ENCODE measurements around the gene GRPEL2.

GRPEL2 gene

DNA sequence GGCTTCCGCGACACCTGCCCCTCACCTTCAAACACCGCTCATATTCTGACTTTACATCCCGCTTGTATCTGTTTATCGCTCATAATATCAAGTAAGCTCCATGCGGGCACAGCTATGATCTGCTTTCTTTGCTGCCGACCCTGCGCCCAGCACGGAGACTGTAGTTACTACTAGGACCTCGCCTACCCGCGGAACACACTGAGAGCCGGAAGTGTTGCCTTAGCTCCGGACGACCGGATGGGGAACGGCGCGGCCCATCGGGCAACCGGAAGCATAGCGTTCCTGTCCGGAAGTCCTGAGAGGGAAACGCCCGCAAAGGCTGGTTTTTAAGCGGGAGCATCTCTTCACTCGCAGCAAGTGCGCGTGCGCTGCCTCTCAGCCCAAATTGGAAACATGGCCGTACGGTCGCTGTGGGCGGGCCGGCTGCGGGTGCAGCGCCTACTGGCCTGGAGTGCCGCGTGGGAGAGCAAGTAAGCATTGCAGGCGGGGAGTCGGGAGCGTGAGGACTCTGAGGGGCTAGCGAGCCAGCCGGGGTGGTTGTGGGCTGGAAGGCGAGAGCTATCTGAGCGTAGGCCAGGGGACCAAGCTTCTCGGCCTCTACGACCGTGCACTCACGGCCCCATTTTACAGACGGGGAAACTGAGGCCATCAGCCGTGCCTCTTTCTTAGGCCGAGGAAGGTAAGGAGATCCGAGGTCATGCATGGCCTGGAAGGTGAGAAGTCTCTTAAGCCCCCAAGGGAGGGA, at the start of gene GRPEL2:
Gene GRPEL2 (plus strand): TSS at position 353 of the 745 bp plus-strand sequence. CDS start 41 bp downstream, at position 394.
- DNase-seq (ENCODE audit: low spot score): peak; percentile 98

- no peak for DNase-seq (ENCODE audit: low spot score)
These were observed 47.8 kb upstream of the GRPEL2 start for GRCh38 chr5:149297340-149298025.

DNA sequence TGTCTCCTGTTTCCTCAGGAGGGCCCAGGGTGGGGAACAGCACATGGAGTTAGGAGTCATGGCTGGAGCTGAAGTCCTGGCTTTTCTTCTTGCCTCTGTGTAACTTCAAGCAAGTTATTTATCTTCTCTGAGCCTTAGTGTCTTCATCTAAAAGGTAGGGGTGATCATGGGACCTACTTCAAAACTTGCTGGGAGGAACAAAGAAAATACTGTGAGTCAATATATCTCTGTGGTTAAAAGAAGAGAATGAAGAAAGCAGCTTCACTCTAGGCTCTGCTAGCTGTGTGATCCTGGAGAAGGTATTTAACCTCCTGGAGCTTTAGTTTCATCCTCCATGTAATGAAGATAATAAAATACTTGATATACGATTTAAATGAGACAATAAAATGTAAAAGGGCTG, 47.1 kb upstream of the GRPEL2 start:
- no peak for DNase-seq (ENCODE audit: low spot score)

DNA sequence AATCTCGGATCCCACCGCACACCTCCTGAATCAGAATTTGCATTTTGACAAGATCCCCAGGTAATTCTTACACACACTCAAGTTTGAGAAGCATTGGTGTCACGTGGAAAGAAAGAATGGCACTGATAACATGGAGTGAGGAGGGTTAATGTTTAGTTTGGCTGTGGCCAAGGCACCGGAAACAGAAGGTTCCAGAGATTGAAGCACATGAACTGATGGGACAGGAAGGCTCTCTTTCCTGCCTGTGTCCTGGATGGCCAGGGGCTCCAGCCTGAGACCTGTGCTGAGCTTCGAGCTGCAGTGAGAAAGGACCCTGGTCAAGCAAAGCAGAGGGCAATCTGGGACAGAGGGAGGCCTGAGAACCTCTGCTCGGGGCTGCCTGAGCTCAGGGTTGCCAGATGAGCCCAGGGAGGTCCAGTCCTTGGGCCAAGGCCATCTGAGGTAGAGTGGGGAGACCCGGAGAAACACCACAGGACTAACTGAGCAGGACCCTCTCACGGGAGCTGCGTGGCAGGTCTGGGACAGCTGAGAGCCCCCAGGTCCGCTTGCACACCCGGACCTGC, 46.4 kb upstream of the GRPEL2 start:
- no peak for DNase-seq (ENCODE audit: low spot score)

- DNase-seq (ENCODE audit: low spot score): no peak
These were observed 45.7 kb upstream of the GRPEL2 start for GRCh38 chr5:149299451-149300054.

DNA sequence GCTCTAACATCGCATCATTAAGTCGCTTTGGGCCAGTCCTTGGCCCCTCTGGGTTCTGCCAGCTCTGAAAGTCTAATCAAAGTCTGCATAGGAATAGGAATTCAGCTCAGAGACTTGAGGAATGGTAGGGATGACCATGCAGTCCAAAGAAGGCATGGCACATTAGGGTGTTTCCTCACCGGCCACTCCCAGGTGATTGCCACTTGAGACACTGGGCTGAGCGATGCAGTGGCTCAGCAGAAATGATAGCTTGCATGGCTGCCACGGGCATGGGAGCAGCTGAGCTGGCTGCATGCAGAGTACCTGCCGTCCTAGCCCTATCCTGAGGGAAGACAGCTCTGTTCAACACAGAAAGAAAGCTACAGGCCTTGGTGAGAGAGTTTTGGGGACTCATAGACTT, 44.9 kb upstream of the GRPEL2 start:
- DNase-seq (ENCODE audit: low spot score): no peak

- DNase-seq (ENCODE audit: low spot score): no peak
These were observed 44.1 kb upstream of the GRPEL2 start for GRCh38 chr5:149301049-149301743.

- no peak for DNase-seq (ENCODE audit: low spot score)
These were observed 43.4 kb upstream of the GRPEL2 start for GRCh38 chr5:149301744-149302380.

DNA sequence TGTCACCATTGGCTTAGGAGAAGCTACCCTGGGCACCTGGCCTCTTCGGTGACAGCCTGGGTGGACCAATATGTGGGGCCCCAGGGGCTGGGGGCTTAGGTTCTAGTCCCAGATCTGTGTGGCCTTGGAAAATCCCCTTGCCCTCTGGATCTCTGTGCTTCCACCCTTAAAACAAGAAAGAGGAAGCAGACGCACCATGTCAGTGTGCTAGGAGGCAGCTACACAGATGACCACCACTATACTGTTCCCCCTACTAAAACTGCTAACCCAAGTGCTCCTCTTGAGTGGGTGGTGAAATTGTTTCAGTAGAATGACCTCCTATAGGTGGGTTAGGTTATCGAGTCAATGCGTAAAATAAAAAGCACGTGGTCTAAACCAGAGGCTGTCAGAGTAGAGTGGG, 42.7 kb upstream of the GRPEL2 start:
- no peak for DNase-seq (ENCODE audit: low spot score)

GRCh38 chr5:149303210-149303609, 42.1 kb upstream of the GRPEL2 start:
- no peak for DNase-seq (ENCODE audit: low spot score)

DNA sequence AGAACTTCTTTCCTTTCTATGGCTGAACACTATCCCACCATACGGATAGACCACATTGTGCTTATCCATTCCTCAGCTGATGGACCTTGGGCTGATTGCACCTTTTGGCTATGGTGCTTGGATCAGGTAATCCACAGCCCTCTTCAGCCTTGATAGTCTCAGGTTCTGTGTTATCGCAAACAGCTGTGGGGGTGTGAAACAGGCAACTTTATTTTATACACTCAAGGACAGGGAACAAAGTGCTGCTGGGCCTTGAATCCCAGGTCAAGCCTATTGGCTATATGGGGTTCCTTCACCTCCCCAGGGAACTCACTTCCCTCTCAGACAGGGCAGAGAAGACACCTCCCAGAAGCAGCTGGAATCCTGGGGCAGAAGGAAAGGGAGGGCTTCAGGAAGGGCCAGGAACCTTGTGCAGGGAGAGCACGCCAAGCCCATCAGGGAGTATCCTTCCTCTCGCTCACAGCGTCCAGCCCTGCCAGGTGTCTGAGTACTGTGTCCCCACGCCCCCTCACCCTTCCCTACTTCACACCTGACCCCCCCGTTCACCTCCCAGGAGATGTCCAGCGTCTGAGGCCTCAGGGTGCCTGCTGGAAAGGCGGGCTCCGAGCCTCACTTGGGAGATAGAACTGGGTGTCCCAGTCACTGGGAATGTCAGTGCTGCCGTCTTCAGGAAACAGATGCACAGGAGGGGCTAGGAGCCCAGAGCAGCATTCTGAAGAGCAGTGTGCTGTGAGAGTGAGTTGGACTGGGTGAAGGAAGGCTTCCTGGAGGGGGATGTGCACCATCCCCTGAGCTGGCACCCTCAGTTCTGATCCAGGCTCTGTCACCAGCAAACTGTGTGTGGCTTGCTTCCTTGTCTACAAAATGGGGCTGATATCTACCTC, 40.9 kb upstream of the GRPEL2 start:
- no peak for DNase-seq (ENCODE audit: low spot score)

- DNase-seq (ENCODE audit: low spot score): no peak
These were observed 35.9 kb upstream of the GRPEL2 start for GRCh38 chr5:149309354-149309753.

DNA sequence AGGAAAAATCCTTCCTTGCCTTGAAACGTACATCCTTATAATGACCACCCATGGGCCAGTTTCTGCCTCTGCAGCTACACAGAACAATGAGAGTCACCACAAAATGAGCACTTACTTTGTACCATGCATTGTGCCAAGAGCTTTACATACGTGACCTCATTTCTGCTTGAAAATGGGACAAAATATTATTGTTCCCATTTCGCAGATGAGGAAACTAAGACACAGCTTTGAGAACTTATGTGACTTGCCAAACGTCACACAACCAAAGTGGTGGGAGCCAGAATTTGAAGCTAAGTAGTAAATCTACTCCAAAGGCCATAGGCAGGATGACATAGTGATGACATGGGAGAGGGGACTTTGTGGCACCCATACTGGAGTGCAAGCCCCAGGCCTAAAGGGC, 34.8 kb upstream of the GRPEL2 start:
- no peak for DNase-seq (ENCODE audit: low spot score)

GRCh38 chr5:149310947-149311658, 34.2 kb upstream of the GRPEL2 start:
- no peak for DNase-seq (ENCODE audit: low spot score)

- DNase-seq (ENCODE audit: low spot score): no peak
These were observed 32.0 kb upstream of the GRPEL2 start for GRCh38 chr5:149313151-149313841.

DNA sequence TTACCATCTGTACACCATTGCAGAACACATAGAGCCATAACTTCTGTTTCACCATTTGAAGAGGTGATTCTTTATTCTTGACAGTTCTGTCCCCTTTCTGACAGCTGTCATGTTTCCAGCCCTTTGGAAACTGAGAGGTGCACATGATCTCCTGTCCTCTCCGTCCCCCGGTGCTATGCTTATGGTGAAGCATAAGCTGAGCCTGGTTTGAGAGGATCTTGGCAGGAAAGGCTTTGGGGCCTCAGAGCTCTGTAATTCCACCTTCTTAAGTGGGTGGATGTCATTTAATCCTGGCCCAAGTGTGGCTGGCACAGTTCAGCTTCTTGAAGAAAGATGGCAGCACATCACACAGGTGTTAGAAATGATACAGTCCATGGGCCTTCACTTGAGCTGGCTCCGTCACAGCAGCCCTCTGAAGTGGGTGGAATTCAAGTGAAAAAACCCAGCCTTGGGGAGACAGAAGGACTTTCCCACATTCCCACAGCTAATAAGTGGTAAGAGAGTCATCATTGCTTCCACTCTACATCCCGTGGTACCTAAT, 30.7 kb upstream of the GRPEL2 start:
- DNase-seq (ENCODE audit: low spot score): no peak

GRCh38 chr5:149315753-149316152, 29.5 kb upstream of the GRPEL2 start:
- no peak for DNase-seq (ENCODE audit: low spot score)

GRCh38 chr5:149317281-149318048, 27.8 kb upstream of the GRPEL2 start:
- DNase-seq (ENCODE audit: low spot score): peak; percentile 50
